ENCODE results near the gene IGFBP1.

Gene IGFBP1

GRCh38 chr7:45901566-45901965, 13.3 kb downstream of the IGFBP1 start:
- DNase-seq (ENCODE audit: low read depth in 1 of 2, low spot score in 1 of 2) = no peak

- no peak for DNase-seq (ENCODE audit: low read depth in 1 of 2, low spot score in 1 of 2)
Observed at GRCh38 chr7:45902820-45903219, 14.5 kb downstream of the IGFBP1 start.

GRCh38 chr7:45909561-45909960, 21.3 kb downstream of the IGFBP1 start:
- no peak for DNase-seq (ENCODE audit: low read depth in 1 of 2, low spot score in 1 of 2)

- no peak for DNase-seq (ENCODE audit: low read depth in 1 of 2, low spot score in 1 of 2)
Observed at GRCh38 chr7:45910855-45911254, 22.6 kb downstream of the IGFBP1 start.

- DNase-seq (ENCODE audit: low read depth in 1 of 2, low spot score in 1 of 2) = no peak
Observed at GRCh38 chr7:45911311-45911710, 23.0 kb downstream of the IGFBP1 start.

- no peak for DNase-seq (ENCODE audit: low read depth in 1 of 2, low spot score in 1 of 2)
Observed at GRCh38 chr7:45912972-45913371, 24.7 kb downstream of the IGFBP1 start.

GRCh38 chr7:45914911-45915310, 26.6 kb downstream of the IGFBP1 start:
- DNase-seq (ENCODE audit: low read depth in 1 of 2, low spot score in 1 of 2) = no peak

GRCh38 chr7:45915606-45916005, 27.3 kb downstream of the IGFBP1 start:
- no peak for DNase-seq (ENCODE audit: low read depth in 1 of 2, low spot score in 1 of 2)

- no peak for DNase-seq (ENCODE audit: low read depth in 1 of 2, low spot score in 1 of 2)
Observed at GRCh38 chr7:45917064-45917463, 28.8 kb downstream of the IGFBP1 start.

GRCh38 chr7:45917658-45918057, 29.4 kb downstream of the IGFBP1 start:
- DNase-seq (ENCODE audit: low read depth in 1 of 2, low spot score in 1 of 2) = peak; percentile 30 to 61

- no peak for DNase-seq (ENCODE audit: low read depth in 1 of 2, low spot score in 1 of 2)
Observed at GRCh38 chr7:45918556-45918955, 30.3 kb downstream of the IGFBP1 start.

- no peak for DNase-seq (ENCODE audit: low read depth in 1 of 2, low spot score in 1 of 2)
Observed at GRCh38 chr7:45919231-45919784, 31.0 kb downstream of the IGFBP1 start.

- DNase-seq (ENCODE audit: low read depth in 1 of 2, low spot score in 1 of 2) = no peak
Observed at GRCh38 chr7:45919993-45920459, 31.7 kb downstream of the IGFBP1 start.

- no peak for DNase-seq (ENCODE audit: low read depth in 1 of 2, low spot score in 1 of 2)
Observed at GRCh38 chr7:45920502-45921380, 32.5 kb downstream of the IGFBP1 start, which contains the start of gene IGFBP3. Gene IGFBP3, minus strand, starts transcription at chr7:45921272. Its CDS starts 132 bp downstream, at chr7:45921140.

- DNase-seq (ENCODE audit: low read depth in 1 of 2, low spot score in 1 of 2) = no peak
Observed at GRCh38 chr7:45921381-45921698, 33.1 kb downstream of the IGFBP1 start.

- no peak for DNase-seq (ENCODE audit: low read depth in 1 of 2, low spot score in 1 of 2)
Observed at GRCh38 chr7:45921699-45922519, 33.6 kb downstream of the IGFBP1 start.

- DNase-seq (ENCODE audit: low read depth in 1 of 2, low spot score in 1 of 2) = no peak
Observed at GRCh38 chr7:45922810-45923209, 34.5 kb downstream of the IGFBP1 start.

- peak in 1 of 2 donors; percentile 32 for DNase-seq (ENCODE audit: low read depth in 1 of 2, low spot score in 1 of 2)
Observed at GRCh38 chr7:45923290-45923689, 35.0 kb downstream of the IGFBP1 start.

GRCh38 chr7:45923818-45924217, 35.5 kb downstream of the IGFBP1 start:
- no peak for DNase-seq (ENCODE audit: low read depth in 1 of 2, low spot score in 1 of 2)

GRCh38 chr7:45924283-45924682, 36.0 kb downstream of the IGFBP1 start:
- DNase-seq (ENCODE audit: low read depth in 1 of 2, low spot score in 1 of 2) = no peak

- no peak for DNase-seq (ENCODE audit: low read depth in 1 of 2, low spot score in 1 of 2)
Observed at GRCh38 chr7:45927721-45928120, 39.4 kb downstream of the IGFBP1 start.

- no peak for DNase-seq (ENCODE audit: low read depth in 1 of 2, low spot score in 1 of 2)
Observed at GRCh38 chr7:45930967-45931366, 42.7 kb downstream of the IGFBP1 start.

All from stimulated activated CD4-positive, alpha-beta T cell treated with anti-CD3 and anti-CD28 coated beads, Interleukin-15, amount 100 ng/mL, for 1 hour (primary cell).